WTC11 (cell line): Measurements from ENCODE around the gene PTPN1. TPM values are rescaled to one million over a fixed set of nuclear protein-coding genes. Genes with fewer than 3 reads are reported as not detected.

Source experiments
- ATAC-seq: fragments of 200-7000 bp; cut with Tn5 transposase; 2 replicates; pipeline ENCODE4 v1.10.0; 2021; ENCODE audit warnings: mild to moderate bottlenecking, moderate library complexity
- CTCF ChIA-PET: fragments of 300-600 bp; sonication (Branson Sonifier 250); formaldehyde crosslinking; loops from one replicate; lab custom pipeline; 2021; ENCODE audit warnings: antibody characterized with exemption; lab: Charles Lee
- POLR2A ChIA-PET: fragments of 350-600 bp; sonication (Branson Sonifier 250); formaldehyde crosslinking; loops from one replicate; lab custom pipeline; 2021; ENCODE audit warnings: antibody characterized with exemption; lab: Charles Lee
- DNase-seq: peaks from one replicate; pipeline ENCODE4 v3.0.0; 2021; ENCODE audit warnings: low spot score
- H3K27ac Mint-ChIP-seq: 2 replicates; pipeline ENCODE4 v1.8.0; 2021; ENCODE audit warnings: mixed read lengths
- H3K27me3 Mint-ChIP-seq: 2 replicates; pipeline ENCODE4 v1.8.0; 2021; ENCODE audit warnings: low read depth, mild to moderate bottlenecking, moderate library complexity, mixed read lengths
- H3K36me3 Mint-ChIP-seq: 2 replicates; pipeline ENCODE4 v1.8.0; 2021; ENCODE audit warnings: mixed read lengths
- H3K4me1 Mint-ChIP-seq: 2 replicates; pipeline ENCODE4 v1.8.0; 2022; ENCODE audit warnings: mixed read lengths
- H3K4me3 Mint-ChIP-seq: 2 replicates; pipeline ENCODE4 v1.8.0; 2021; ENCODE audit warnings: mild to moderate bottlenecking, moderate library complexity, mixed read lengths
- H3K9me3 Mint-ChIP-seq: 2 replicates; pipeline ENCODE4 v1.8.0; 2021; ENCODE audit warnings: mixed read lengths
- ATF2 ChIP-seq: sonication (generic); formaldehyde crosslinking; IDR thresholded peaks from 2 replicates; pipeline ENCODE4 v1.8.1; 2022; ENCODE audit warnings: low read depth, missing genetic modification reagents, borderline replicate concordance
- CBFB ChIP-seq: sonication (generic); formaldehyde crosslinking; IDR thresholded peaks from 2 replicates; pipeline ENCODE4 v1.8.1; 2022; ENCODE audit warnings: mild to moderate bottlenecking, low read depth, missing genetic modification reagents
- CDX4 ChIP-seq: fragments of 250-450 bp; sonication (Bioruptor Pico); IDR thresholded peaks from 2 replicates; pipeline ENCODE4 v1.9.0; 2021; ENCODE audit warnings: moderate library complexity, mild to moderate bottlenecking, inconsistent platforms, borderline replicate concordance
- CREB1 ChIP-seq: sonication (generic); formaldehyde crosslinking; IDR thresholded peaks from 2 replicates; pipeline ENCODE4 v1.8.0; 2023; ENCODE audit warnings: mild to moderate bottlenecking, missing genetic modification reagents
- CREM ChIP-seq: sonication (generic); formaldehyde crosslinking; IDR thresholded peaks from 2 replicates; pipeline ENCODE4 v1.8.1; 2022; ENCODE audit warnings: mild to moderate bottlenecking, missing genetic modification reagents, moderate library complexity
- EMX1 ChIP-seq: fragments of 250-450 bp; sonication (Bioruptor Pico); IDR thresholded peaks from 2 replicates; pipeline ENCODE4 v1.8.0; 2021; ENCODE audit warnings: mild to moderate bottlenecking
- FOXJ3 ChIP-seq: sonication (generic); formaldehyde crosslinking; IDR thresholded peaks from 2 replicates; pipeline ENCODE4 v1.9.0; 2021; ENCODE audit warnings: missing genetic modification reagents, mild to moderate bottlenecking, borderline replicate concordance
- GABPB1 ChIP-seq: sonication (generic); formaldehyde crosslinking; IDR thresholded peaks from 2 replicates; pipeline ENCODE4 v1.8.1; 2023; ENCODE audit warnings: mild to moderate bottlenecking, missing genetic modification reagents
- HMGA2 ChIP-seq: fragments of 250-450 bp; sonication (Bioruptor Pico); IDR thresholded peaks from 2 replicates; pipeline ENCODE4 v1.4.0; 2021; ENCODE audit warnings: mild to moderate bottlenecking, moderate library complexity
- IRF1 ChIP-seq: sonication (generic); formaldehyde crosslinking; IDR thresholded peaks from 2 replicates; pipeline ENCODE4 v1.8.0; 2023; ENCODE audit warnings: missing genetic modification reagents
- JUN ChIP-seq: sonication (generic); formaldehyde crosslinking; IDR thresholded peaks from 2 replicates; pipeline ENCODE4 v1.8.0; 2023; ENCODE audit warnings: mild to moderate bottlenecking, missing genetic modification reagents
- NFATC4 ChIP-seq: fragments of 250-450 bp; sonication (Bioruptor Pico); IDR thresholded peaks from 2 replicates; pipeline ENCODE4 v1.9.0; 2021; ENCODE audit warnings: mild to moderate bottlenecking
- NFYB ChIP-seq: sonication (generic); formaldehyde crosslinking; conservative IDR thresholded peaks from 2 replicates; pipeline ENCODE4 v1.8.0; 2022; ENCODE audit warnings: low read depth, missing genetic modification reagents
- NR2C2 ChIP-seq: sonication (generic); formaldehyde crosslinking; IDR thresholded peaks from 2 replicates; pipeline ENCODE4 v1.8.0; 2022; ENCODE audit warnings: mild to moderate bottlenecking, missing genetic modification reagents
- SMAD3 ChIP-seq: sonication (generic); formaldehyde crosslinking; IDR thresholded peaks from 2 replicates; pipeline ENCODE4 v1.8.0; 2022; ENCODE audit warnings: missing genetic modification reagents, mild to moderate bottlenecking, borderline replicate concordance
- STAT6 ChIP-seq: sonication (generic); formaldehyde crosslinking; conservative IDR thresholded peaks from 2 replicates; pipeline ENCODE4 v1.8.1; 2023; ENCODE audit warnings: mild to moderate bottlenecking, low read depth, missing genetic modification reagents, moderate library complexity
- TEAD1 ChIP-seq: sonication (generic); formaldehyde crosslinking; IDR thresholded peaks from 2 replicates; pipeline ENCODE4 v1.8.0; 2022; ENCODE audit warnings: mild to moderate bottlenecking, missing genetic modification reagents
- USF2 ChIP-seq: sonication (generic); formaldehyde crosslinking; IDR thresholded peaks from 2 replicates; pipeline ENCODE4 v1.8.1; 2023; ENCODE audit warnings: mild to moderate bottlenecking, missing genetic modification reagents, moderate library complexity
- ZMAT4 ChIP-seq: fragments of 250-450 bp; sonication (Bioruptor Pico); IDR thresholded peaks from 2 replicates; pipeline ENCODE4 v1.9.0; 2021; ENCODE audit warnings: mild to moderate bottlenecking
- ZNF317 ChIP-seq: sonication (generic); formaldehyde crosslinking; IDR thresholded peaks from 2 replicates; pipeline ENCODE4 v1.8.1; 2023; ENCODE audit warnings: low read depth, mild to moderate bottlenecking, moderate library complexity, missing genetic modification reagents, borderline replicate concordance
- ZNF416 ChIP-seq: fragments of 250-450 bp; sonication (Bioruptor Pico); IDR thresholded peaks from 2 replicates; pipeline ENCODE4 v1.9.0; 2021; ENCODE audit warnings: mild to moderate bottlenecking, inconsistent platforms
- ZSCAN18 ChIP-seq: fragments of 250-450 bp; sonication (Bioruptor Pico); IDR thresholded peaks from 2 replicates; pipeline ENCODE4 v2.1.2; 2022; ENCODE audit warnings: mild to moderate bottlenecking, moderate library complexity
- total RNA-seq: library from RNA; stranded (reverse); gene quantifications from 3 replicates; pipeline ENCODE4 v1.2.3, GENCODE V29; 2021

The PTPN1 gene
- total RNA-seq, 1 experiment from 2014 or later = 29.4 TPM

GRCh38 chr20:50532221-50532620 is 22.0 kb downstream of the PTPN1 start (continued):
- TF ChIP-seq ZMAT4 (no peak), SMAD3 (no peak), TEAD1 (CRISPR knock-in tag) (no peak), FOXJ3 (CRISPR knock-in tag) (no peak), JUN (no peak), ZNF317 (CRISPR knock-in tag) (no peak), ATF2 (no peak)

- POLR2A ChIA-PET = no interaction called here
- Mint-ChIP-seq H3K4me1 (peaks cover 6% of the 10 kb centered on the region; the same call in 1 of the 2 replicates), H3K4me3 (no peak overlapping the region), H3K27ac (no peak overlapping the region), H3K36me3 (no peaks in the 10 kb centered on the region), H3K27me3 (no peaks in the 10 kb centered on the region), H3K9me3 (no peaks in the 10 kb centered on the region)
- ATAC-seq = no peak
- CTCF ChIA-PET = interaction anchor here (0.7 to 1.1 kb wide), 3 partner anchors 37 to 55 kb away, joined by 3 to 6 read pairs (median 3); no protein-coding TSS in a partner anchor
- TF ChIP-seq NFYB (CRISPR knock-in tag) (no peak), IRF1 (CRISPR knock-in tag) (no peak), TEAD1 (CRISPR knock-in tag) (no peak), JUN (no peak), NR2C2 (CRISPR knock-in tag) (no peak), NFATC4 (CRISPR knock-in tag) (no peak), ZNF416 (no peak), STAT6 (CRISPR knock-in tag) (no peak), ATF2 (no peak), ZSCAN18 (CRISPR knock-in tag) (no peak), CDX4 (CRISPR knock-in tag) (no peak), HMGA2 (CRISPR knock-in tag) (no peak), GABPB1 (CRISPR knock-in tag) (no peak), USF2 (CRISPR knock-in tag) (no peak), CBFB (CRISPR knock-in tag) (no peak), CREB1 (CRISPR knock-in tag) (no peak), CREM (CRISPR knock-in tag) (no peak), EMX1 (CRISPR knock-in tag) (no peak)
- TF ChIP-seq, all 79 proteins: peak for 0
- DNase-seq = no peak
These were observed 22.9 kb downstream of the PTPN1 start for GRCh38 chr20:50533061-50533460.
